Measurements from ENCODE around the gene POU4F1. TPM values are rescaled to one million over a fixed set of nuclear protein-coding genes. Genes with fewer than 3 reads are reported as not detected.
"Not testable (repeated sequence)": the region's sequence is repeated elsewhere in the genome, so short reads cannot be mapped to it uniquely, and the experiment has no call there.

The POU4F1 gene, protein sequence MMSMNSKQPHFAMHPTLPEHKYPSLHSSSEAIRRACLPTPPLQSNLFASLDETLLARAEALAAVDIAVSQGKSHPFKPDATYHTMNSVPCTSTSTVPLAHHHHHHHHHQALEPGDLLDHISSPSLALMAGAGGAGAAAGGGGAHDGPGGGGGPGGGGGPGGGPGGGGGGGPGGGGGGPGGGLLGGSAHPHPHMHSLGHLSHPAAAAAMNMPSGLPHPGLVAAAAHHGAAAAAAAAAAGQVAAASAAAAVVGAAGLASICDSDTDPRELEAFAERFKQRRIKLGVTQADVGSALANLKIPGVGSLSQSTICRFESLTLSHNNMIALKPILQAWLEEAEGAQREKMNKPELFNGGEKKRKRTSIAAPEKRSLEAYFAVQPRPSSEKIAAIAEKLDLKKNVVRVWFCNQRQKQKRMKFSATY
- total RNA-seq (under 1 TPM; 0.07 to 0.09 TPM), polyA plus RNA-seq (not detected)

DNA sequence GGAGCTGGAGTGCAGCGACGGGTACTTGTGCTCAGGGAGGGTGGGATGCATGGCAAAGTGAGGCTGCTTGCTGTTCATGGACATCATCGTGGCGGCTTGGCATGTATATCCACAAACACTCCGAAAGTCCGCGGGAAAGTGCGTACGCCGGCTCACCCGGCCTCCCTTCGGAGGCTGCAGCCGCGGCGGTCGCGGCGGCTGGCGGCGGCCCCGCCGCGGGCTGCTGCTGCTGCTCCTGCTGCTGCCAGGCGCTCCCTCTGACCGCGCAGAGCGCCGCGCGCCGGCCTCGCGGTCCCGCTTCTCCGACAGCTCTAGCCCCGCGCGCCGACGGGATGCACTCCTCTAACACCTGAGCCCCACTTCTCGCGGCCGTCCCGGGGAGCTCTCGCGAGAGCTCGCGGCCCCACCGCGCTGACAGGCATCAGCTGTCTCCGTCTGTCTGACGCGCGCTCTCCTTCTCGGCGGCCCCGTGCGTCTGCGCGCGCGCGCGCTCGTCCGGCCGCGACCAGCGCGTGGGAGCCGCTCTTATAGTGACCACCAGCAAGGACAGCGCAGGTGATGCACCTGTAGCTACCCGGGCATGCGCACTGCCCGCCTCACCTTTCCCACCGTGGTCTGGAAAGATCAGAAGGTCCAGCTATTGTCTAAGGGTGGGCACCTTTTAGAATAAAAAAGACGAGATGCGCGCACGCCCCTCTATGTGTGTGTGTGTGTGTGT is at the start of gene POU4F1:
Gene POU4F1, minus strand, starts transcription at position 313 of the 718 bp plus-strand sequence. Its CDS starts 226 bp downstream, at position 87.
- CTCF ChIA-PET = interaction anchor here (0.6 kb wide), 1 partner anchor 8 kb away, joined by 3 read pairs; no protein-coding TSS in a partner anchor
- H3K27ac Mint-ChIP-seq = peak within 1 kb of the TSS in 6 of 8 donors; percentile 17 to 77 (median 57)
- H3K4me1 Mint-ChIP-seq = peaks cover 37 to 59% (median 53%) of the 10 kb centered on the region in 3 donors

DNA sequence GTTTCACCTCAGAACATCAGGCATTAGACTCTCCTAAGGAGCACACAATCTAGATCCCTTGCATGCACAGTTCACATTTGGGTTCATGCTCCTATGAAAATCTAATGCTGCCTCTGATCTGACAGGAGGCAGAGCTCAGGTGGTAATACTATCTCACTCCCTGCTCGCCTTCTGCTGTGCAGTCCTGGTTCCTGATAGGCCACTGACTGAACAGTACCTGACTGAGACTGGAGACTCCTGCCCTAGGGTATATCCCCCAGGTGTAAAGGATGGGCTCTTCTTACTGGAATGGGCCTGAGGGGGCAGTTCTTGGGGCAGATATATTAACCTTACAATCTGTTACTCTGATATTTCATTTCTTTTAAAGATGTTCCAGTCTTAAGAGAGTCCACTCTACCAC is 49.3 kb upstream of the POU4F1 start:
- Mint-ChIP-seq H3K27me3 (no peaks in the 10 kb centered on the region), H3K4me3 (no peak overlapping the region), H3K9me3 (no peaks in the 10 kb centered on the region), H3K4me1 (peaks cover 21 to 30% (median 30%) of the 10 kb centered on the region in 3 donors), H3K27ac (no peak overlapping the region), H3K36me3 (peaks cover 0 to 10% (median 0%) of the 10 kb centered on the region in 3 donors)
- Histone ChIP-seq H3K4me1 (ENCODE audit: insufficient read depth, low read length) (peaks cover 39% of the 10 kb centered on the region), H3K9me3 (ENCODE audit: low read length) (no peaks in the 10 kb centered on the region), H3K27ac (ENCODE audit: low read depth, low read length) (no peak overlapping the region), H3K27me3 (ENCODE audit: insufficient read depth, low read length, poor library complexity, severe bottlenecking) (no peaks in the 10 kb centered on the region), H3K36me3 (ENCODE audit: insufficient read depth, low read length) (no peaks in the 10 kb centered on the region), H3K4me3 (ENCODE audit: low read length) (no peak overlapping the region)
- ChIA-PET CTCF (no interaction called here), POLR2A (no interaction called here)
- no peak for DNase-seq

More for the DNA sequence above, at the start of gene POU4F1:
- peaks cover 91% of the 10 kb centered on the region for H3K27me3 ChIP-seq (ENCODE audit: insufficient read depth, low read length, poor library complexity, severe bottlenecking)
- Mint-ChIP-seq H3K9me3 (peaks cover 4 to 17% (median 12%) of the 10 kb centered on the region in 5 donors), H3K27me3 (peaks cover 85 to 90% of the 10 kb centered on the region in 2 donors), H3K36me3 (no peaks in the 10 kb centered on the region), H3K4me3 (peak within 1 kb of the TSS; percentile 74 to 90 (median 87))
- POLR2A ChIA-PET = no interaction called here
- H3K4me1 ChIP-seq (ENCODE audit: insufficient read depth, low read length) = peaks cover 29% of the 10 kb centered on the region
- H3K27ac ChIP-seq (ENCODE audit: low read depth, low read length) = no peak within 1 kb of the TSS
- no peaks in the 10 kb centered on the region for H3K9me3 ChIP-seq (ENCODE audit: low read length)
- H3K36me3 ChIP-seq (ENCODE audit: insufficient read depth, low read length) = no peaks in the 10 kb centered on the region
- peak in 4 of 5 donors; percentile 33 to 67 (median 45) for DNase-seq
- peak within 1 kb of the TSS; percentile 41 for H3K4me3 ChIP-seq (ENCODE audit: low read length)

DNA sequence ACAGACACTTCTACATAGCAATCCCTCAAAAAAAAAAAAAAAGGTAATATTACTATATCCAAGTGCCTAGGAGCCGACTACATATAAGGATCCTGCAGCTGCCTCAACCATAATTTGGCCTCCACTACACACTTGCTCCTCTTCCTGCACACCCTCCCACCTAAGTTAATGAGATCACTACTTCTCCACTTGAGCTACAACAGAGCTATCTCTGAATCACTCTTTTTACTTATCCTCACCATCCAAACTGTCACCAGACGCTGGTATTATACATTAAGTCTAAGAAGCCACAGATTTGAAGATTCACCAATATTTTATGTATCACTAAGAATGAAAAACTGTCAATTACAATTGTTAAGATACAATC is 47.3 kb upstream of the POU4F1 start:
- POLR2A ChIA-PET = interaction anchor here (0.5 kb wide), 1 partner anchor 755 kb away, joined by 6 read pairs; the partner anchor contains the start of gene RBM26
- DNase-seq = no peak
- Mint-ChIP-seq H3K36me3 (peaks cover 0 to 7% (median 0%) of the 10 kb centered on the region in 3 donors), H3K4me1 (peaks cover 20 to 37% (median 36%) of the 10 kb centered on the region in 3 donors), H3K27ac (no peak overlapping the region), H3K9me3 (no peaks in the 10 kb centered on the region), H3K27me3 (no peaks in the 10 kb centered on the region), H3K4me3 (no peak overlapping the region)
- peaks cover 35% of the 10 kb centered on the region for H3K4me1 ChIP-seq (ENCODE audit: insufficient read depth, low read length)
- H3K9me3 ChIP-seq (ENCODE audit: low read length) = no peaks in the 10 kb centered on the region
- no peak overlapping the region for H3K4me3 ChIP-seq (ENCODE audit: low read length)
- H3K36me3 ChIP-seq (ENCODE audit: insufficient read depth, low read length) = no peaks in the 10 kb centered on the region
- no peak overlapping the region for H3K27ac ChIP-seq (ENCODE audit: low read depth, low read length)
- CTCF ChIA-PET = no interaction called here
- no peaks in the 10 kb centered on the region for H3K27me3 ChIP-seq (ENCODE audit: insufficient read depth, low read length, poor library complexity, severe bottlenecking)

DNA sequence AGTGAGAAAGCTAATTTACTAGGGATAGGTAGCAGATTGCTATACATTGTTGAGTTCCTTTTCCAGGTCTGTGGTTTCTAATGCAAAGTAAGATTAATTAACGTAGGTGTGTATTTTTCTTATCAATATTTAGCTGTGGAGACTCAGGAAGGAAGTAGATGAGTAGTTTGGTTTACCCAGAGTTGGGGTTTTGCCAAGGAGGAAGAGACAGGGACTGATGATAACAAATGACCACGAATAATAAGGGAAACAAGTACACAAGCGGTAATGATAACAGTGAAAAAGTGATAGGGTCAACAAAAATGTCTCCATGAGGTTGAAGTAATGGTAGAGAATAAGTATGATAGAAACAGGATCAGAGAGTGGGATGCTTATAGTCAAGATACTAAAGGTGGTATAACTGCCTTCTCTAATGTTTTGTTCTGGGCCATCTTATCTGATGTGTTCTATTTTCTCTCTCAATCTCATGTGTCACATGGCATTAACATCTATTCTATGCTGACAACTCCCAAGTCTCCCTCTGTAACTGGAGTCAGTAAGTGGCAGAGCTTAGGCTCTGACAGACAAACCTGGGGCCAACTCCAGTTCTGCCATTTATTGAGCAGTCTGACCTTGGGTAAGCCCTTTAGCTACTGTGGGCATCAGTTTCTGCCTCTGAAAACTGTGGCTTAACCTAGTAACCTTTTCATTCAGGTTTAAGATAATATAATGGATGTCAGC is 46.8 kb upstream of the POU4F1 start:
- H3K4me1 Mint-ChIP-seq = peaks cover 18 to 35% (median 33%) of the 10 kb centered on the region in 3 donors
- H3K36me3 Mint-ChIP-seq = peaks cover 0 to 3% (median 0%) of the 10 kb centered on the region in 3 donors
- H3K4me3 Mint-ChIP-seq = no peak overlapping the region
- Histone ChIP-seq H3K27me3 (ENCODE audit: insufficient read depth, low read length, poor library complexity, severe bottlenecking) (no peaks in the 10 kb centered on the region), H3K9me3 (ENCODE audit: low read length) (no peaks in the 10 kb centered on the region), H3K4me1 (ENCODE audit: insufficient read depth, low read length) (peaks cover 35% of the 10 kb centered on the region), H3K27ac (ENCODE audit: low read depth, low read length) (no peak overlapping the region), H3K36me3 (ENCODE audit: insufficient read depth, low read length) (no peaks in the 10 kb centered on the region), H3K4me3 (ENCODE audit: low read length) (no peak overlapping the region)
- no peak for DNase-seq
- POLR2A ChIA-PET = interaction anchor here (0.5 kb wide), 1 partner anchor 756 kb away, joined by 6 read pairs; the partner anchor contains the start of gene RBM26
- no peaks in the 10 kb centered on the region for H3K9me3 Mint-ChIP-seq
- CTCF ChIA-PET = no interaction called here
- no peaks in the 10 kb centered on the region for H3K27me3 Mint-ChIP-seq
- no peak overlapping the region for H3K27ac Mint-ChIP-seq

DNA sequence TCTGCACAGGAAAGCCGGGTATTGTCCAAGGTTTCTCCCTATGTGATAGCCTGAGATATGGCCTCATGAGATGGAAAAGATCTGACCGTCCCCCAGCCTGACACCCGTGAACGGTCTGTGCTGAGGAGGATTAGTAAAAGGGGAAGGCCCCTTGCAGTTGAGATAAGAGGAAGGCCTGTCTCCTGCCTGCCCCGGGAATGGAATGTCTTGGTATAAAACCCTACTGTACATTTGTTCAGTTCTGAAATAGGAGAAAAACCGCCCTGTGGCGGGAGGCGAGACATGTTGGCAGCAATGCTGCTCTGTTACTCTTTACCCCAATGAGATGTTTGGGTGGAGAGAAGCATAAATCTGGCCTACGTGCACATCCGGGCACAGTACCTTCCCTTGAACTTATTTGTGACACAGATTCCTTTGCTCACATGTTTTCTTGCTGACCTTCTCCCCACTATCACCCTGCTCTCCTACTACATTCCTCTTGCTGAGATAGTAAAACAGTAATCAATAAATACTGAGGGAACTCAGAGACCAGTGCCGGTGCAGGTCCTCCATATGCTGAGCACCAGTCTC is 43.8 kb upstream of the POU4F1 start:
- H3K27ac Mint-ChIP-seq; H3K27ac ChIP-seq (ENCODE audit: low read depth, low read length); POLR2A ChIA-PET; DNase-seq; H3K9me3 Mint-ChIP-seq; H3K36me3 ChIP-seq (ENCODE audit: insufficient read depth, low read length); CTCF ChIA-PET; H3K27me3 ChIP-seq (ENCODE audit: insufficient read depth, low read length, poor library complexity, severe bottlenecking); H3K9me3 ChIP-seq (ENCODE audit: low read length); H3K4me3 Mint-ChIP-seq; H3K4me3 ChIP-seq (ENCODE audit: low read length); H3K27me3 Mint-ChIP-seq: not testable (repeated sequence)
- H3K4me1 ChIP-seq (ENCODE audit: insufficient read depth, low read length) = peaks cover 29% of the 10 kb centered on the region
- Mint-ChIP-seq H3K36me3 (peaks cover 0 to 20% (median 3%) of the 10 kb centered on the region in 3 donors), H3K4me1 (peaks cover 19 to 35% (median 33%) of the 10 kb centered on the region in 3 donors)

DNA sequence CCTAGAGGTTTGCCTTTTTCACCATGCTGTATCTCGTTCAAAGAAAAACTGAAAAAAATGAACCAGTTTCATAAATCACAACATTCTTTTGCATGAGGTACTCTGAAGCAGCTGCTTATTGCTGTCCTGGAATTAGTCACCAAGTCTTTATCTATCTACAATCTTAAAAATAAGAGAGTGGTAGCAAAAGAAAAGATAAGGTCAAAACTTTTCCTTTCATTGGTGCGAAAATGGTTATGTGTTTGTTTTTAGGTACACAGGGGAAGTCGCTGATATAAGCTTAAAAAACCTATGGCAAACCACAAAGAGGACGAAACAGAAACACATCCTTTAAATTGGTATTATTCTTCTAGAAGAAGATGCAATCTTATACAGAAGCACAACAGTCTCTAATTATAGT is 34.9 kb upstream of the POU4F1 start:
- Mint-ChIP-seq H3K27me3 (no peaks in the 10 kb centered on the region), H3K4me3 (no peak overlapping the region), H3K36me3 (peaks cover 27 to 80% (median 38%) of the 10 kb centered on the region in 3 donors), H3K9me3 (peaks cover 0 to 2% (median 0%) of the 10 kb centered on the region in 5 donors), H3K27ac (no peak overlapping the region), H3K4me1 (peaks cover 9 to 16% (median 10%) of the 10 kb centered on the region in 3 donors)
- ChIA-PET POLR2A (no interaction called here), CTCF (no interaction called here)
- H3K27me3 ChIP-seq (ENCODE audit: insufficient read depth, low read length, poor library complexity, severe bottlenecking) = no peaks in the 10 kb centered on the region
- no peak for DNase-seq
- H3K9me3 ChIP-seq (ENCODE audit: low read length) = no peaks in the 10 kb centered on the region
- H3K4me3 ChIP-seq (ENCODE audit: low read length) = no peak overlapping the region
- H3K36me3 ChIP-seq (ENCODE audit: insufficient read depth, low read length) = peaks cover 2% of the 10 kb centered on the region
- no peak overlapping the region for H3K27ac ChIP-seq (ENCODE audit: low read depth, low read length)
- H3K4me1 ChIP-seq (ENCODE audit: insufficient read depth, low read length) = no peaks in the 10 kb centered on the region

DNA sequence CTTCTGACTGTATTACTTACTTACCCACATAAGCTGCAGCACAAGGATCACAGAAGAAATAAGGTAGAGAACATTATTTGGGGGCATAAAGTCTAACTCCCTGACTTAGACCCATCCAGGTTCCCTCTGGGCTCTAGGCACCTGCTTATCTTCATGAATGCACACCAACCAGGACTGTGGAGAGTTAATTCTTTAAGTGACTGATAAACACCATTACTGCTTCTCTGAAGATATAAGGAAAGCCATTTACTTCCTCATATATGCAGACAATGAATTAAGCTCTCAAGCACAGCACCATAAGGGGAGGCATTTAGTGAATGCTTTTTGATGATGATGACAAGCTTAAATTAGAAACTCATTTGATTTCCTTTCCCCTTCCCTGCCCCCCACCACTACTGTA is 33.1 kb upstream of the POU4F1 start:
- no peak for DNase-seq
- peak overlapping the region in 1 of 8 donors; percentile 29 for H3K27ac Mint-ChIP-seq
- POLR2A ChIA-PET = no interaction called here
- CTCF ChIA-PET = no interaction called here
- no peaks in the 10 kb centered on the region for H3K4me1 ChIP-seq (ENCODE audit: insufficient read depth, low read length)
- H3K4me1 Mint-ChIP-seq = peaks cover 6 to 12% (median 10%) of the 10 kb centered on the region in 3 donors
- H3K4me3 Mint-ChIP-seq = no peak overlapping the region
- no peaks in the 10 kb centered on the region for H3K9me3 ChIP-seq (ENCODE audit: low read length)
- H3K27ac ChIP-seq (ENCODE audit: low read depth, low read length) = no peak overlapping the region
- no peaks in the 10 kb centered on the region for H3K27me3 ChIP-seq (ENCODE audit: insufficient read depth, low read length, poor library complexity, severe bottlenecking)
- H3K9me3 Mint-ChIP-seq = peaks cover 0 to 2% (median 0%) of the 10 kb centered on the region in 5 donors
- H3K27me3 Mint-ChIP-seq = no peaks in the 10 kb centered on the region
- peaks cover 8% of the 10 kb centered on the region for H3K36me3 ChIP-seq (ENCODE audit: insufficient read depth, low read length)
- H3K4me3 ChIP-seq (ENCODE audit: low read length) = no peak overlapping the region
- H3K36me3 Mint-ChIP-seq = peaks cover 34 to 85% (median 46%) of the 10 kb centered on the region in 3 donors

All from CD8-positive, alpha-beta memory T cell (primary cell).